ENCODE measurements around the gene UBE2H.
"Not testable (repeated sequence)": the region's sequence is repeated elsewhere in the genome, so short reads cannot be mapped to it uniquely, and the experiment has no call there.

Gene UBE2H

DNA sequence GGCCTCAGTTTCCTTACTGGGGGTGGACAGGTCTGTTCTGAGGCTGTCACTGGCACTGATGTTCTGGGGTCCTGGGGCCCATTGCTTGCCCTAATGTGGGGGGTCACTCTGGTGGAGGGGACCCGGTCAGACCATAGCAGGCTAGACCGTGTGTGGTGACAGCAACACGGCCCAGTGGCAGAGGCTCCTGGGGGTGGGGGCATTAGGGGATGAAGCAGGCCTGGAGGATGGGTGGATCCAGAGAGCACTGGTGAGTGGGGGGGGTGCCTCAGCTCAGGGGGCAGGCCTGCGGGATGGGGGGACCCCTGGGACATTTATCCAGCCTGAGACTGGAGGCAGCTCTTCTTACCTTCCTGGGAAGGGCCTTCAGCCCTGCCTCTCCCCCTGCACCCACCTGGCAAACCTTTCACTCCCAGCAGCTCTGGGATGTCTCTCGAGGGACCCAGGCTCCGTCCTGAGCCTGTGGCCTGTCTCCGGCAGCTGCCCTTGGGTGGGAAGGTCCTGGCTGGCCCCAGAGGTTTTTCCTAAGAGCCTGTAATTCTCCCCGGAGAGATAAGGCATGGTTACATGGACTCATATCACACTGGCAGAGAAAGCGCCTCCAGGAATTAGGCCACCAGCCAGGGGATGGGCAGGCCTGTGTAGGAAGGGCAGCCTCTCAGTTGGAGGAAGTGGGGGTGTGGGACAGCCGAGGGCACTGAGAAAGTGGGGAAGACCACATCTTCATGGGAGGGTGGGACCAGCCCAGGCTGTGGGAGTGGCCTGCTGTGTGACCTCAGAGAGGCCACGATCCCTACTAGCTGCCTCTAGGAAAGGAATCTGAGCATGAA is 147.7 kb downstream of the UBE2H start:
- DNase-seq = no peak

DNA sequence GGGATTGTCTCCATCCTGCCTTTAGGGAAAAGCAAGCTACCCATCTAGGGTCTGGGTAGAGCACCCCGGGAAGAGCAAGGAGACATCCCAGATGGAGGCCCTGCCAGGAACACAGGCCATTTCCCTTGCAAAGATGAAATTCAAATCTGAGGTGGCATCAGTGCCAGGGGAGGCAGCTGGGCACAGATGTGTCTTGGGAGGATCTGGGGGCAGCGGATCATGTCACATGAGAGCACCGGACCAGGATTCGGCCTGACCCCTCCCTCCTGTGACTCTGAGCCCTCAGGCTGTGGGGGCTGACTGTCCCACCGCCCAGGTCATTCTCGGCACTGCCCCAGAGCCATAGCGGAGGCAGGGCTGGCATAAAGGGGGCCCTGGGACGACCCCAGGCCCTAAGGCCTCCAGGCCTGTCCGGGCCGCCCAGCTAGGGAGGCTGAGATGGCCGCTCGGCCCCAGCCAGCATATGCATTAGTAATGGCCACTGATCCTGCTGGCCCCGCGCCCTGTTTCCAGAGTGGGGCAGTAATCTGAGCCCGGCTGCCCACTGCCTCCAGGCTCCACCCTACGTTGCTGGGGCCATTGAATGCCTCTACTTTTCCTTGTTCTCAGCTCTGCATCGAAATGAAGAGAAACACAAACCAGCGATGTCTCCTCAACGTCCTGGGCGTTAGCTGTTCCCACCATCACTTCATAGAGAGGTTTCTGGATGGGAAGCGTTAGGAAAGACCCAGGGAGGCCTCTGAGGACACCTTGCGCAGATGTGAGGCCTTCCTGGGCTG is 148.5 kb downstream of the UBE2H start:
- no peak for DNase-seq

DNA sequence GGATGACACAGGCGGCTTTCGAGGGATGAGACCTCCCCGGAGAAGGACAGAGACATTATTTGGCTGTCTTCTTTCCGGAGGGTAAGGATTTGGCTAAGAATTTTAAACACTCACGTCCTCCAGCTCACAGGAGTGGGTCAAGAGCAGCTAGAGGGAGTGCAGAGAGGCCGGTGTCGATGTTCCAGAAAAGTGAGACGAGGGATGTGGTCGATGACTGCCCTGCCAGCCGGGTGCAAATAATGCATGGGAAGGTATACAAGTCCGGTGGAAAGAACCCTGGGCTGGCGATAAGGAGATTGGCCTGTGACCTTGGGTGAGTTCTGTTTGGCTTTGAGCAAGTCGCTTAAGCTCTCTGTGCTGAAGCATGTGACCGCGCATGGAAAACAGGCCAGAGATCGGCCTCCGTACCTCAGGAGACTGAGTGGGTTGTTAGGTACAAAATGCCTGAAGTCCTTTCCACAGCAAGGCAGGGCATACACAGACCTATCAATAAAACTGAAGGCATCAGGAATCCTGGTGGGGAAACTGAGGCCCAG is 149.1 kb downstream of the UBE2H start:
- no peak for DNase-seq

DNA sequence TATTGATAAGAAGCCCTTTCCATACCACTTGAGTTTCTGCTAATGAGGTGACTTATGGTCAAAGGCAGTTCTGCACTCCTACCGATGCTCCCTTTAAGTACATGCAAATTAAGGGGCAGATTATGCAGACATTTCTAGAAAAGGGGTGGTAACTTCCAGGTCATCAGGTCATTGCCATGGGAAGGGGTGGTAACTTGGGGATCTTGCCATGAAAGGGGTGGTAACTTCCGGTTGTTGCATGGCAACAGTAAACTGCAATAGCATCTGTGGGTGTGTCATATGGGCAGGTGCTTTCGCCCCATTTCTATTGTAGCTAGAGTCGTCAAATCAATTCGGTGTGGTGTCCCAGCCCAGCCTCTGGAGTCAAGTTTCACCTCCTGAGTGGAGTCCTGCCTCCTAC is 150.9 kb downstream of the UBE2H start:
- DNase-seq = no peak

DNA sequence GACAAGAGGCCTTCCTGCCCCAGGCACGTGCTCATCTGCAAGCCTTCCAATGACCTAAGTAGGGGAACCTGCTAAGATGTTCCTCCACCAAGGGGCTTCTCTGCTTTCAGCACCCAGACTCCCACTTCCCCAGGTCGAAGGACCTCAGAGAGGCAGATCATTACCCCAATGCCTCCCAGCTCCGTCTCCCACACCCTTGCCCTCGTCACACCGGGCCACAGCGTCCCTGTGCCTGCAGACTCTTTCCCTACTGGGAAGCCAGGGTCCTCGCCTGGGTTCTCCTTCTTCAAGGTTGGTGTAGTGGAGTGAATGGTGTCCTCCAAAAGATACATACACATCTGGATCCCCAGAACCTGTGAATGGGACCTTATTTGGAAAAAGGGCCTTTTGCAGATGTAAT is 151.9 kb downstream of the UBE2H start:
- no peak for DNase-seq

DNA sequence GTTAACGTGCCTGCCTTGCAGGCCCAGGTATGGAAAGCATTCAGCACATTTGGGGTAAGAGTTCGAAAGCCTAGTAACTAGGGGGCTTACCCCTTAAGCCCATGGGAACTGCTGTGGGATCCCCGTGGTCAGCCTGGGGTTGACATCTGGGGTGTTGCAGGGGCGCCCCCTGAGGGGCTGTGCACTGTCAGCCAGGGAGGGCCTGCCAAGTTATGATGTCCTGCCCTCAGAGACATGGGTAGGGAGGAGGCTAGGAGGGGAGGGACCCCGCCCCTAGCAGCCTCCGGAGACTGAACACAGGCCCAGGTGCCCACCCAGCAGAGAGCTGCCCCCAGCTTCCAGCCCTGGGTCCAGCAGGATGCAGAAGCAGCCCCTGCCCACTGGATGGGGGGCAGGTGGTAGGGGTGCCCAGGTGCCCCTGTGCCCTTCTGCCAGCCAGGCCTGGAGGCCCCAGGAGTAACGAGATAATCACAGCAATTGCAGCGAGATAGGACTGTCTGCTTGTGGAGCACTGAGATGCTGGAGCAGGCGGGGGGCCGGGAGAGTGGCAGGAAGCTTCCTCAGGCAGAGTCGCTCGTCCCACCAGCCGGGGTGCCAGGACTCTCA is 153.3 kb downstream of the UBE2H start:
- DNase-seq = no peak

DNA sequence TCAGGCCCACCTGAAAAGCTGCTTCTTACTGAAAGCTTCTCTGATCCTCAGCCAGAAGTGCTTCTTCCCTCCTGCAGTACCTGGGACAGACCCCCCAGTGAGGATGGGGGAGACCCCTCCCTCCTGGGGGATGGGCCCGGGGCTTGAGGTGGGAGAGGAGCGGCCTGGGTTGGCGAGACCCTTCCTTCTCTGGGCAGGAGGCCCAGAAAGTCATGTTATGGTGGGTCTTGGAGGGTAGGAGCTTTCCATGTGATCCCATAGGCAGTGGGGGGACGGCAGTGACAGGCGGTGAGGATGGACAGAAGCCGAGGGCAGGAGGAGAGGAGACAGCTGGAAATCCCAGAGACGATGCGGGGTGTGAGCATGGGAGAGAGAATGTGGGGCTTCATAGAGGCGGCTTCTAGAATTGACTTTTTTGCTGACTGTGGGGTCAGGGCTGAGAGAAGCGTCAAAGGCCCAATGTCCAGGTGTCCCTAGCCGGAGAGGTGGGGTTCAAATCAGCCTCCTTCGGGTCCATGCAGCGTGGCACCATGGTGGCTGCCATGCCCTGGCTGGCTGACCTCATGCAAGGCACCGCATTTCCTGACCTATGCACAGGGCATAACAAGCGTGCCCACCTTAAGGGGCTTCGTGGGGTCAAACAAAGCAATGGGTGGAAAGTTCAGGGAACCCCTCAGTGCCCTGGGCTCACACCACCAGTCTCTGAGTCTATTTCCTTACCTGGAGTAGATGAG is 154.0 kb downstream of the UBE2H start:
- no peak for DNase-seq

DNA sequence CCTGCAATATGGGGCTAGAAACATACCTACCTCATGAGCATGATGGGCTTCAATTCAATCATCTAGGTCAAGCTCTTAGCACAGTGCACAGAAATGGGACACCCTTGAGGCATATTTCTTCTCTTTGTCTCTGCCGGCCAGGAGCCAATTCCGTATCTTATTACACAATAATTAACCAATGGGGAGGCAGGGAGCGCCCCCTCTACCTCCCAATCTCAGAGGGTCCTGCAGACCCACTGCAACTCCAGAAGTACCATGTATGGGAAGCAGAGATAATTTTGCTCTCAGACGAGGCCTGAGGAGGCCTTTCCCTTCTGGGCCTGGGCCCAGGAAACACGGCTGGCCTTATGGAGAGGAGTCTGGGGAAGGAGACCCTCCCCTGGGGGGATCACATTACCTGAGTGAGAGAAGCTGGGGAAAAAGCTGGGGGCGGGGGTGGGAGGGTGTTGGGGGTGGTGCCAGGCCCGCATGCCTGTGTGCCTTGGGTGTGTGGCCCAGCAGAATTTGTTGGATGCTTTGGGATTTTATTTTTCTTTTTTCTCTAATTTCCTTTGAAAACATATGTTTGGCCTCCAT is 155.5 kb downstream of the UBE2H start:
- no peak for DNase-seq

DNA sequence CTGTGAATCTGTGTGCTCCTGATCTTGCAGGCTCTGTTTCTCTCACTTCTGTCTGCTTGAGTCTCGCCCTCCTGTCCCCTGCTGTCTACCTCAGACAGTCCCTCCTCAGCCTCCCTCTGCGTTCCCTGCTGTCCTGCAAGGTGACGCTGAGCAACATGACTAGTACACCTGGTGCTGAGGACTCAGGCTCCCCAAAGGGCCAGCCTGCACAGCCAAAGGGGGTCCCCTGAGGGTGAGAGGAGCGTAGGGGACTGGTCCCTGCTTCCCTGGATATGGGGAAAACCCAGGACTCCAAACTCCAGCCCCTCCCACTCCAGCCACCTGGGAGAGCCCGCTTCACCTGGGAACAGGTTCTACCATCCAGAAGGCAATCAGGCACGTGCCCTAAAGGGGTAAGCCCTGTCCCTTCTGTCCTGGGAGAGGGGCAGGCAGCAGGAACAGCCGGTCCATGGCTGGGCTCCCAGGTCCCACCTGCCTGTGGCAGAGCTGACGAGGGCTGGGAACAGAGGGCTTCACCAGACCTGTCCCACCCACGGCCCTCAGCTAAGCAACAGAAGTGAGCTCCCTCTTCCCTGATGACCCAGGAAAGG is 156.5 kb downstream of the UBE2H start:
- DNase-seq = no peak

DNA sequence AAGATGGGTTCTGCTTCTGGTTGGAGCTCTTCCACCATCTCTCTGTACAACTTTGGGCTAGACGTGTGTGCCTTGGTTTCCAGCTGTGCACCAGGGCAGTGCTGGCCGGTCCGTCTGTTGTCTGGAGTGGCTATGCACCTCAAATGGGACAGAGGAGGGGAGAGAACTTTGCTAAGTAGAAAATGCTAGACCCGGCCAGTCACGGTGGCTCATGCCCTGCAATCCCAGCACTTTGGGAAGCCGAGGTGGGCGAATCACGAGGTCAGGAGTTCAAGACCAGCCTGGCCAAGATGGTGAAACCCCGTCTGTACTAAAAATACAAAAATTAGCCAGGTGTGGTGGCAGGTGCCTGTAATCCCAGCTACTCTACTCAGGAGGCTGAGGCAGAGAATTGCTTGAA is 158.3 kb downstream of the UBE2H start:
- DNase-seq = not testable (repeated sequence)

DNA sequence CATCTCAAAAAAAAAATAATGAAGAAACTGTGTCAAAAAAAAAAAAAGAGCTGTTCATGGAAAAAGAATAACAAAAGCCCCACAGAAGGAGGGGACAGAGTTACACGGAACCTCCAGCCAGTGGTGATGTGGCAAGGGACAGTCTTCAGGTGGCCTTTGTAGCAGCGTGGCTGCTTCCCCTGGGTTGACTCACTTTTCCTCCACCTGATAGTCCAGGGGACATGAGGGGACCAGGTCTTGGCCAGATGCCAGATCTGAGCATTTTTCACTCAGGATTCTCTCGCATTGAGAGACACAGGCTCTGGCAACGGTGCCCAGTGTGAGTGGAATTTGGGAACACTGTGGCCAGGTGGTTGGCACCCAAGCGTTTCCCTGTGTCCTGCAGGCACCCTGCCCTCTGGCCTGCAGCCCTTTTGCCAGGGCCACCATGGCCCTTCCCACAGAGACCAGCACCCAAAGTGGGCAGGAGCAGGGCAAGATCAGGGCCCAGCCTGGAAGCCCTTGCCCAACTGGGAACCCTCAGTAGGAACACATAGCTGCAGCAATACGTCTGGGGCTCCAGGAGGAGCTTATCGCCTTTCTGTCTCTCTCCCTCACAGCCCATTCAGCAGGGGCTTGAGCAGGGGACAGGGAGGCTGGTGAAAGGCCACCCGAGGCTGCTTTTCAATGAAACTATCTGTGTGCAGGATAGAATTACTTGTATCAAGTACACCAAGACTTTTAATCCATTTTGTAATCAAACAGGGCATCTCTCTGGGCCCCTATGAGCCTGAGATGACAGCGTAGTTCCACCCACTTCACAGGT is 159.1 kb downstream of the UBE2H start:
- no peak for DNase-seq

DNA sequence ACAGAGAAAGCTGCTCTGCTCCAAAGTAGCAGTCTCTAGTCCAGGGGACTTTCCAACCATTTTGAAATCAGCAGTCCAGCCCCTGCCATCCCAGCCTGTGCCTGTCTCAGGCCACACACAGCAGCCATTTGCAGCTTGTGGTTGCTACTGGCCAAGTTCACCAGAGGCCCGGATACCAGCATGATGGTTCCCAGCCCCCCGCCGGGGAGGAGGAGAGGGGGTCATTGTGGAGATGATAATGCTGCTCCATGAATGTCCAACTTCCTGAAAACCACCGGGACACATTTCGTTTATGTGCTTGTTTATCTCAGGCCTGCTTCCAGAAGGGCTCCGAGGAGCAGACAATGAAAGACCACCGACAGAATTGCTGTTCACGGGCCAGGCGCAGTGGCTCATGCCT is 160.0 kb downstream of the UBE2H start:
- no peak for DNase-seq

DNA sequence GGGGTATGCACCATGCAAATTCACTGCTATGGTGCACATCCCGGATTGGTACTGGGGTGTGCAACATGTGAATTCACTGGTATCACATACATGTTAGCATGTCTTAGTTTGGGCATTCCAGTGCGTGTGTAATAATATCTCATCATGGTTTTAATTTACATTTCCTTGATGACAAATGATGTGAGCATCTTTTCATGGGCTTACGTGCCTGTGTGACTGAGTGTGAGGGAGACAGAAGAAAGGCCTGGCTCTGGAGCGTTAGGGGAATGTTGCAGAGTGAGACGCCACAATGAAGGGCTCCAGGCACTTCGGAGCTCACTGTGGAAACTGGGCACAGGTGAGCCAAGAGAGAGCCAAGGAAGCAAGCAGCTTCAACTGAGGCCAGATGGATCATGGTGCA is 162.6 kb downstream of the UBE2H start:
- DNase-seq = no peak

DNA sequence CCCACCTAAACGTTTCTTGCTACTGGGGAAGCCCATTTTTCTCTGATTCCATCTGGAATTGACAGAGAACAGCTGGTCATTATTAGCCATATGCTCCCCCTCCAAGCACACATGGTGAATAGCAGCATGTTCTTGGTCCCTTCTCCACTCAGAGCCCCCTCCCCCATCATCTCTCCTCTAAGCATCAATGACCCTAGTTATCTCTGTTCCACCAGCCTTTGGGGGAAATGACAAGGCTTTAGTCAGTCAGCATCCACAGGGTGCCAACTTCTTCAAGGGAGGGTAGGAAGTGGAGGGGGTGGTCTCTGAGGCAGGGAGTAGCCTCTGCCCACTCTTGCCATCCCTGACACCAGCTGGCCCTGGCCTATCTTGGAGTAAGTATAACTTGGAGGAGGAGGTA is 163.1 kb downstream of the UBE2H start:
- DNase-seq = no peak

DNA sequence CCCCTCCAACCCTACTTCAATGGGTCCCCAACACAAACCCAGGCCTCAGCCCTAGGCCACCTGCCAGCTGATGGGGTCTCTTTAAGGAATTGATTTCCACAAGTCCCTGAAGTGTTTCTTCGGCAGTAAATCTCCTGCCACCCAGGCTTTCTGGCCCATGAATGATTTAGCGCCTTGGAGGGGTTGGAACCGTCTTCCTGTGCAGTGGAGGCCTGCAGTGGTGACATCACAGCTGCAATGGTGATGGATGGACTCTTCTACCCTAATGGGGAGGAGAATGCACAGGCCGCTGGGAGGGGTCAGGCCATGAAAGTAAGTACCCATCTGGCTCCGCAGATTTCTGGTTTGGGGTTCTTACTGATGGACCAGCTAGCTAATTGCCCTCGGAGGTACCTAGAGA is 163.8 kb downstream of the UBE2H start:
- no peak for DNase-seq

DNA sequence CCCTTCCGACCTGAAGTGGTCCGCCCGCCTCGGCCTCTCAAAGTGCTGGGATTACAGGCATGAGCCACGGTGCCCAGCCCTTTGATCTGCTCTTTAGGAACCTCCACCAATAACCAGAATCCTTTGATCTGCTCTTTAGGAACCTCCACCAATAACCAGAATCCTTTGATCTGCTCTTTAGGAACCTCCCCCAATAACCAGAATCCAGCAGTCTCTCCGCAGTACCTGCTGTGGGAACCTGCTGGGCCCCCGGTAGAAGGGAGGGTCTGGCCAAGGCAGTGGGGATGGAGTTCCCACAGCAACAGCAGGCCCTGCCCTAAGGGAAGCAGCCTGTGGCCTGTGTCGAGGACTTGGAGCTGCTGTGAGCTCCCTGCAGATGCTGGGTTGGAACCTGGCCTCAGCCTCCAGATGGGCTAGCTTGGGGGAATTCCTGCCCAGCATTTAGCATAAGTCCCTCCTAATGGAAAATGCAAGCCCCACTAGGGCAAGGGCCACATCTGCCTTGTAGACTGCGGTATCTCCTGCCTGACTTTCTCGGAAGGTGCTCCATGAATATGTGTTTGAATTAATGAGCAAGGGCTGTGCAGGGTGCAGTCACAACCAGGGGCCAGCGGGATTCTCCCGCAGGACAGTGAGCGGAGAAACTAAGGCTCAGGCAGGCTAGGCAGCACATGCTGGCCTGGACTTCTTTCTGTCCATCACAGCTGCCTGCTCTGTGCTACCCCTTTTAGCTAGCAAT is 165.8 kb downstream of the UBE2H start:
- DNase-seq = no peak

DNA sequence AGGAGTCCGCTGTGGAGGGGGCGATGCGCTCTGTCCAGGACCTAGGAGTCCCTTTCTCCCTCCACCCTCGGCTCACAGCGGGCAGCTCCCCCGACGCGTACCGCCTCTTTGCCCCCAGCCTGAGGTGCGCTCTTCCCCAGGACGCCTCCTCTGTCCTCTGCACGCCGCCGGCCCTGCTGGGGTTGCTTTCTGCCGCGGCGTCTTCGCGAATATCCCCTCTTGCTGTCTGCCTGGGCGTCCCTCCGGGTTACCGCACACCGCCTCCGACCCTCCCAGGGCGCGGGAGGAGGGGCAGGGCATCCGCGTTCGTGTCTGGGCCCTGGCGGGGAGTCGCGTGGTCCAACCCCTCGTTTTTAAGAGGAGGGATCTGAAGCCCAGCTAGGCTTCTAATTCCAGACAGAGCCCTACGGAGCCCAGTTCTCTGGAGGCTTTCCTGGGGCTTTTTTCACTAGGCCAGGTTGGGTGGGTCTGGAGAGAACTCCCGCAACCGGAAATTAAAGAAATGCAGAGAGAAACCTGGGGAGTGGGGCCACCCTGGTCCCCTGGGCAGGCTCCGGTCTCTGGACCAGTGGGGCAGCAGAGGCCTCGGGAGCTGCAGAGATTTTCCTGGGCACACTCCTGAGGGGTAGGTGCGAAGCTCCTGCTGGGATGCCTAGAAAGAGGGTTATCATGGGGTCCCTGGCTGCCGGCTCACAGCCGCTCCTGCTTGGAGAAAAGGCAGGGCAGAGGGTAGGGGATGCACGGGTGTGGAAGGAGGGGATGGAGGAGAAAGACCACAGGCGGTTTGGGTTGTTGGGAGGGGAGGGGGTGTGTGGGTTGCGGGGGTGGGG is 166.9 kb downstream of the UBE2H start:
- DNase-seq = no peak

DNA sequence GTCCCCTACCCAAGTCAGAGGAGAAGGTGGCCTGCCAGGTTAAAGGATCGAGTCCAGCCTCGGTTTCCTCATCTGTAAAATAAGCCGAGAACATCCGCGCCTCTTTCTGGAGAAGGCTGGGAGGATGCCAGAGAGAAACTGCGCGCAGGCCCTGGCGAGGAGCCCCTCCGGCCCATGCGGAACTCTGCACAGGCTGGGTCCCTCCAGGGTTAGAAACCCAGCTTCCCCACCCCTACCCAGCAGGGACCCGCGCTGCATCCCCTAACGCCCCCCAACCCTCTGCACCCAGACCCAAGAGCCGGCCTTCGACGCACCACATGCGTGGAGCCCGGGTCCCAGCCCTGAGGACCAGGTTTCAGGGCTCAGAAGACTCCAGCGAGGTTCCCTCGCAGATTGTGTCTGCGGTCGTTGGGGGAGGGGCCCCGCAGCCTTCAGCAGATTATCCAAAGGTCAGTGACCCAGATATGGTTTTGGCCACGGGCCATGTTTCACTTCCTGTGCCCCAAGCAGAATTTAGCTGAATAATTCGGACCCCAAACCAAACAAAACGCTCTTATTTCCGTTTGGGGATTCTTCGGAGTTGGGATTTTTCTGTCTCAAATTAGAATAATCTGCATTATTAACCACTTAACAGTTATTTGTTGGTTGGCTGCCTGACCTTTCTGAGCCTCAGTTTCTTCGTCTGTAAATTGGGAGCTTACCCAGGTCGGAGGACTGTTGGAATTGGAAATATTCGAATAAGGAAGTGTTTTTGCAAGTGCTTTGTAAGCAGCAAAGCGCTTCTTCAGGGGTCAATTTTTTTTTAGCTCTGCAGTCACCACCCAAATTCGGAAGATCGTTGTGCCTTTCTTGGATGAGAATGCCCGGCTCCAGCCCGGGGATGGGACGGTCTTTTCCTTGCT is 167.7 kb downstream of the UBE2H start:
- DNase-seq = no peak

DNA sequence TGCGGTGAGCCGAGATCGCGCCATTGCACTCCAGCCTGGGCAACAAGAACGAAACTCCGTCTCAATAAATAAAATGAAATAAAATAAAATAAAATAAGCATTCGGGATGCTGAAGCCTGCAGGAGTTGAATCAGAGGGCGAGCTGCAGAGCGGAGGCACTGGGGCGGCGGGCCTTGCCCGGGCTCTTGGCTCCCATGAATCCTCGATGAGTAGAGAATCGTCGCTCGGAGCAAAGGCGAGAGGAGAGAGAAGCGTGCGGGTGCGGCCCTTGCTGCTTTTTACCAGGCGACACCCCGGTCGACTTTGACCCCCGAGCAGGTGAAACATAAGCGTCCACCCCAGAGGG is 168.3 kb downstream of the UBE2H start:
- DNase-seq = no peak
